Transverse colon (tissue), 4 donors: ENCODE results near the gene PSMD11. TPM values are rescaled to one million over a fixed set of nuclear protein-coding genes. Genes with fewer than 3 reads are reported as not detected.
"Not testable (repeated sequence)": the region's sequence is repeated elsewhere in the genome, so short reads cannot be mapped to it uniquely, and the experiment has no call there.

Experiments
- DNase-seq: peaks from one replicate; pipeline ENCODE4 v3.0.0-alpha.2; 2019
- H3K27ac ChIP-seq, 4 donors: fragments of 200-600 bp; sonication (generic); 2 replicates each; pipeline ENCODE4 v1.5.1; 2016 to 2018; ENCODE audit warnings: inconsistent platforms in 4 of 4
- H3K27me3 ChIP-seq: fragments of 200-600 bp; sonication (generic); 2 replicates; pipeline ENCODE4 v1.5.1; 2017; ENCODE audit warnings: inconsistent platforms
- H3K36me3 ChIP-seq, 4 donors: fragments of 200-600 bp; sonication (generic); 2 replicates each; pipeline ENCODE4 v1.5.1; 2017 to 2019; ENCODE audit warnings: inconsistent platforms in 4 of 4
- H3K4me1 ChIP-seq, 4 donors: fragments of 200-600 bp; sonication (generic); 2 replicates each; pipeline ENCODE4 v1.5.1; 2017 to 2020; ENCODE audit warnings: inconsistent platforms in 4 of 4
- H3K4me3 ChIP-seq, 4 donors: fragments of 200-600 bp; sonication (generic); 1 replicate in 1 of 4; 2 replicates in 3 of 4; pipeline versions ENCODE4 v1.5.1 to v1.6.1; 2017 to 2019; ENCODE audit warnings: inconsistent platforms in 4 of 4
- H3K9me3 ChIP-seq, 2 donors: fragments of 200-600 bp; sonication (generic); 2 replicates each; pipeline ENCODE4 v1.5.1; 2017 to 2019; ENCODE audit warnings: inconsistent platforms in 2 of 2
- EP300 ChIP-seq: sonication (generic); formaldehyde crosslinking; IDR thresholded peaks from one replicate; pipeline ENCODE4 v1.6.1; 2017; ENCODE audit warnings: antibody characterized with exemption, low read depth
- POLR2A ChIP-seq: fragments of 450-650 bp; IDR thresholded peaks from one replicate; pipeline ENCODE4 v1.6.1; 2016; ENCODE audit warnings: antibody characterized with exemption, mild to moderate bottlenecking, moderate library complexity
- POLR2AphosphoS5 ChIP-seq, 3 donors: sonication (generic); formaldehyde crosslinking; IDR thresholded peaks; one replicate each; pipeline ENCODE4 v1.6.1; 2016; ENCODE audit warnings: antibody characterized with exemption in 3 of 3
- WGBS, 2 donors: methylation state at CpG; one replicate each; pipeline ENCODE4 v1.1.5; 2018; ENCODE audit warnings: low coverage in 1 of 2; 5-methylcytosine and 5-hydroxymethylcytosine counted together
- in situ Hi-C, 4 donors: fragments of 200-750 bp; cut with MboI; loops; one replicate each; pipeline versions ENCODE4 v1.15.0 to v1.15.1; 2017; ENCODE audit warnings: low sequenced_read_pairs in 3 of 4, low pct_ligation_motif_present in 1 of 4, low pct_unique_long_range_greater_than_20kb in 1 of 4
- intact Hi-C: fragments of 100-400 bp; cut with DNase I; formaldehyde crosslinking; loops from one replicate; pipeline ENCODE4 v1.15.1; 2023; ENCODE audit warnings: low total_unique reads
- total RNA-seq, 4 donors: library from RNA; depleted of rRNA; stranded (reverse); fragments of >200 nt; gene quantifications; one replicate each; pipeline ENCODE4 v1.1.0, GENCODE V29; 2016
- TF ChIP-seq, protein P1 (sequence below), 5 experiments: fragments of 200-600 bp in 3 of 5; fragments of 450-650 bp in 2 of 5; sonication (generic) in 3 of 5; IDR thresholded peaks; 1 replicate in 2 of 5; 2 replicates in 3 of 5; pipeline ENCODE4 v1.5.1; 2016 to 2017; ENCODE audit warnings: antibody characterized with exemption in 5 of 5, inconsistent platforms in 3 of 5, mild to moderate bottlenecking in 2 of 5, moderate library complexity in 1 of 5

The PSMD11 gene
- total RNA-seq, 4 donors from 2014 or later = 20.9 to 238 (median 62.3) TPM

DNA sequence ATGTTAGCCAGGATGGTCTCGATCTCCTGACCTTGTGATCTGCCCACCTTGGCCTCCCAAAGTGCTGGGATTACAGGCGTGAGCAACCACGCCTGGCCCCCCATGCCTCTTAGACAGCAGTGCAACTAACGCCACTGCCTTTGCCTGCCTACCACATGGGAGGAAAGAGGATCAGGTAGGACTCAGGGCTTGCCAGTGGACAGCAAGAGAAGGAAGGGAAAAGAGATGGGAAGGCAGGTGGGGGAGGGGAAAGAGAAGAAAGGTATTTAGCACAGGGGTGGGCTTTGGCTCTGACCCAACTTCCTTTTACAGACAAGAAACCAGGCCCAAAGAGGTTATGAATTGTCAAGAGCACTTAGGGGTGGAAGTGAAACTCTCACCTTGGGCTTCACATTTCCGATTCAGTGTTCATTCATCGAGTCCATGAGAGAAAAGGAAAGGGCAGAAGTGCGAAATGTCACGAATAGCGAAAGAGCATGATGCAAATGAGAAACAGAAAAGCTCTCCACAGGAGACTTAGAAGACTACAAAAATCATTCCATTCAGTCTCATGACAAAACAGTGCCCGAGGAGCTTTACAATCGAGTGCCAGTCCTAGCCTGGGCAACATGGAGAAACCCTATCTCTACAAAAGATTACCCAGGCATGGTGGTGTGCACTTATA is 78.8 kb downstream of the PSMD11 start:
- H3K36me3 ChIP-seq = no peaks in the 10 kb centered on the region
- WGBS, 2 donors = 61 to 71% methylated on average over 7 to 11 of the region's 11 CpGs
- peak; percentile 21 for DNase-seq
- H3K4me3 ChIP-seq = no peak overlapping the region
- H3K9me3 ChIP-seq = no peaks in the 10 kb centered on the region
- H3K27me3 ChIP-seq = no peaks in the 10 kb centered on the region
- H3K27ac ChIP-seq = no peak overlapping the region
- TF ChIP-seq POLR2A (no peak), POLR2AphosphoS5 (IDR thresholded peaks at IDR 0.05) (no peak), EP300 (no peak)
- TF ChIP-seq, protein P1, sequence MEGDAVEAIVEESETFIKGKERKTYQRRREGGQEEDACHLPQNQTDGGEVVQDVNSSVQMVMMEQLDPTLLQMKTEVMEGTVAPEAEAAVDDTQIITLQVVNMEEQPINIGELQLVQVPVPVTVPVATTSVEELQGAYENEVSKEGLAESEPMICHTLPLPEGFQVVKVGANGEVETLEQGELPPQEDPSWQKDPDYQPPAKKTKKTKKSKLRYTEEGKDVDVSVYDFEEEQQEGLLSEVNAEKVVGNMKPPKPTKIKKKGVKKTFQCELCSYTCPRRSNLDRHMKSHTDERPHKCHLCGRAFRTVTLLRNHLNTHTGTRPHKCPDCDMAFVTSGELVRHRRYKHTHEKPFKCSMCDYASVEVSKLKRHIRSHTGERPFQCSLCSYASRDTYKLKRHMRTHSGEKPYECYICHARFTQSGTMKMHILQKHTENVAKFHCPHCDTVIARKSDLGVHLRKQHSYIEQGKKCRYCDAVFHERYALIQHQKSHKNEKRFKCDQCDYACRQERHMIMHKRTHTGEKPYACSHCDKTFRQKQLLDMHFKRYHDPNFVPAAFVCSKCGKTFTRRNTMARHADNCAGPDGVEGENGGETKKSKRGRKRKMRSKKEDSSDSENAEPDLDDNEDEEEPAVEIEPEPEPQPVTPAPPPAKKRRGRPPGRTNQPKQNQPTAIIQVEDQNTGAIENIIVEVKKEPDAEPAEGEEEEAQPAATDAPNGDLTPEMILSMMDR (IDR thresholded peaks at IDR 0.05) = no peak
- in situ Hi-C loops (no loop called here), intact Hi-C loops (no loop called here)
- H3K4me1 ChIP-seq = peaks cover 0 to 16% (median 4%) of the 10 kb centered on the region in 4 donors

DNA sequence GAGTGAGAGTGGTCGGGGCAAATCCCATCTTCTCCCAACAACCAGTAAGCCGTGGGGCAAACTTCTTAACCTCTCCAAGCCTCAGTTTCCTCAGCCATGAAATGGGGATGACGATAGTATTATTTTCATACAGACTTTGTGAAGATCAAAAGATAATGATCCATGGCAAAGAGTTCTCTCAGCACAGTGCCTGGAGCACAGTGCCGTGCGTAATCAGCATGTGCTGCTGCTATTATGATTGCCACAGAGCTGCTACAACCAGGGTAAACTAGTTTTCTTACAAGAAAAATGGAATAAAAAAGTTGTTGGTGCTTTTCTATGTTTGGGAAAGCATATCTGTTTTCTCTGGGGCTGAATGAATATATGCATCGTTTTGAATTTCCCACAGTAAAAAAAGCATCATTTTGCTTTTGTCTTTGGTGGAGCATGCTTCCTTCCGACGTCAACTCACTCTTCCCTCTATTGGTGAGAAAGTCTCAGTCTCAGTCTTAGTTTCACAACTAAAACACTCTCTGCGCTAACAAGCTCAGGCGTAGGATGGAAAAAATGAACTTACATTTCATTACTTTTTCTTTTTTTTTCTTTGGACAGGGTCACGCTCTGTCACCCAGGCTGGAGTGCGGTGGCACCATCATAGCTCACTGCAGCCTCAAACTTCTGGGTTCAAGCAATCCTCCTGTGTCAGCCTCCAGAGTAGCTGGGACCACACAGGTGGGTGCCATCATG is 79.7 kb downstream of the PSMD11 start:
- no peaks in the 10 kb centered on the region for H3K36me3 ChIP-seq
- peaks cover 0 to 12% (median 4%) of the 10 kb centered on the region in 4 donors for H3K4me1 ChIP-seq
- in situ Hi-C loops (no loop called here), intact Hi-C loops (no loop called here)
- H3K27ac ChIP-seq = no peak overlapping the region
- 71 to 86% methylated on average over 8 to 12 of the region's 12 CpGs for WGBS, 2 donors
- H3K27me3 ChIP-seq = no peaks in the 10 kb centered on the region
- H3K9me3 ChIP-seq = no peaks in the 10 kb centered on the region
- no peak for DNase-seq
- no peak overlapping the region for H3K4me3 ChIP-seq
- no peak for TF ChIP-seq POLR2A
- TF ChIP-seq, protein P1 (IDR thresholded peaks at IDR 0.05) = no peak
- no peak for TF ChIP-seq POLR2AphosphoS5 (IDR thresholded peaks at IDR 0.05)
- TF ChIP-seq EP300 = no peak

DNA sequence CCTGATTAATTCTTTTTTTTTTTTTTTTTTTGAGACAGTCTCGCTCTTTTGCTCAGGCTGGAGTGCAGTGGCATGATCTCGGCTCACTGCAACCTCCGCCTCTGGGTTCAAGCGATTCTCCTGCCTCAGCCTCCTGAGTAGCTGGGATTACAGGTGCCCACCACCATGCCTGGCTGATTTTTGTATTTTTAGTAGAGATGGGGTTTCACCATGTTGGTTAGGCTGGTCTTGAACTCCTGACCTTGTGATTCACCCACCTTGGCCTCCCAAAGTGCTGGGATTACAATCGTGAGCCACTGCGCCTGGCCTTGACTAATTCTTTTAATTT is 80.2 kb downstream of the PSMD11 start:
- H3K27me3 ChIP-seq, H3K4me3 ChIP-seq, H3K27ac ChIP-seq, H3K9me3 ChIP-seq, H3K36me3 ChIP-seq, intact Hi-C loops, in situ Hi-C loops, H3K4me1 ChIP-seq, DNase-seq: not testable (repeated sequence)
- 88% methylated on average over 6 of the region's 6 CpGs; no CpG with 5 or more reads in 1 of the 2 donors for whole genome bisulfite sequencing, 2 donors

DNA sequence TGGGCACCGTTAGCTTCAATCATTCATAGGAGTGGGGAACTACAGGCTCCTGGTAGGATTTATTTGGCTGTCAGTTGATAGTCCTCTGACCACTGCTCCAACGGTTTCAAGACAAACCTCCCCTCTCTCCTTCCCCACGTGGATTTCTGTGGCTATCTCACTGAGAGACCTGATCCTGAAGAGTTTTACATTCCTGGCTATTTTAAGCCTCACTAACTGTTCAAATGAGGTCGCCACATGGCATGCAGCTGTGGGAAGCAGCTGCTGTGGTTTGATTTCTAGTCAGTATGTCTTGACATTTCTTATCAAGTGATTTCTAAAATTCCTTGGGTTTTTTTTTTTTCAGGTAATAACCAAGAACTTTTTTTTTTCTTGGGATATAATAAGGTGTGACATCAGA is 80.8 kb downstream of the PSMD11 start:
- in situ Hi-C loops (no loop called here), intact Hi-C loops (no loop called here)
- H3K4me1 ChIP-seq = peaks cover 0 to 3% (median under 1%) of the 10 kb centered on the region in 4 donors
- H3K36me3 ChIP-seq = no peaks in the 10 kb centered on the region
- no peak overlapping the region for H3K27ac ChIP-seq
- no peaks in the 10 kb centered on the region for H3K27me3 ChIP-seq
- no peak for TF ChIP-seq POLR2AphosphoS5 (IDR thresholded peaks at IDR 0.05)
- no peak for TF ChIP-seq POLR2A
- TF ChIP-seq, protein P1 (IDR thresholded peaks at IDR 0.05) = no peak
- TF ChIP-seq EP300 = no peak
- no peak for DNase-seq
- H3K4me3 ChIP-seq = no peak overlapping the region
- no peaks in the 10 kb centered on the region for H3K9me3 ChIP-seq
- WGBS, 2 donors = 51 to 55% methylated on average over 4 of the region's 4 CpGs
